OCI-LY7 (cell line): ENCODE data around the gene IGSF3. TPM values are rescaled to one million over a fixed set of nuclear protein-coding genes. Genes with fewer than 3 reads are reported as not detected.

Experiments used
- BruUV-seq: library from RNA; stranded (reverse); fragments of 400-500 nt; replicated peaks from 2 replicates; lab custom pipeline; 2021; lab: Mats Ljungman, UMichigan
- CTCF ChIA-PET: fragments of 300-600 bp; sonication (Branson Sonifier 250); formaldehyde crosslinking; loops from one replicate; lab custom pipeline; 2022; ENCODE audit warnings: antibody characterized with exemption; ENCODE audit not compliant: unreplicated experiment; lab: Charles Lee
- POLR2A ChIA-PET: fragments of 300-600 bp; sonication (Branson Sonifier 250); formaldehyde crosslinking; loops from one replicate; lab custom pipeline; 2022; ENCODE audit warnings: antibody characterized with exemption; lab: Charles Lee
- DNase-seq: peaks from one replicate; pipeline ENCODE4 v3.0.0-alpha.2; 2015; ENCODE audit warnings: low spot score
- H2AFZ ChIP-seq: fragments of 200-600 bp; sonication (generic), shearing (Covaris generic); 2 replicates; pipeline ENCODE4 v1.6.1; 2014; ENCODE audit warnings: mild to moderate bottlenecking, antibody characterized with exemption, low read length, moderate library complexity
- H3K27ac ChIP-seq: fragments of 200-600 bp; sonication (generic); 2 replicates; pipeline ENCODE4 v1.5.1; 2014; ENCODE audit warnings: mixed run types, low read depth, mild to moderate bottlenecking, moderate library complexity, low read length, inconsistent platforms; ENCODE audit not compliant: poor library complexity, severe bottlenecking
- H3K36me3 ChIP-seq: fragments of 200-600 bp; sonication (generic); 2 replicates; pipeline ENCODE4 v1.6.1; 2014; ENCODE audit warnings: mild to moderate bottlenecking, antibody characterized with exemption, low read length, moderate library complexity, mixed read lengths; ENCODE audit not compliant: insufficient read depth
- H3K4me1 ChIP-seq: fragments of 200-600 bp; sonication (generic); 2 replicates; pipeline ENCODE4 v1.5.1; 2014; ENCODE audit warnings: mild to moderate bottlenecking, low read length; ENCODE audit not compliant: insufficient read depth, poor library complexity, severe bottlenecking
- H3K4me2 ChIP-seq: fragments of 200-600 bp; sonication (generic); 2 replicates; pipeline ENCODE4 v1.6.1; 2014; ENCODE audit warnings: mild to moderate bottlenecking, low read length
- H3K4me3 ChIP-seq: fragments of 200-600 bp; sonication (generic); 2 replicates; pipeline ENCODE4 v1.5.1; 2014; ENCODE audit warnings: mild to moderate bottlenecking, low read depth, low read length; ENCODE audit not compliant: poor library complexity, severe bottlenecking
- H3K79me2 ChIP-seq: fragments of 200-600 bp; sonication (generic); 2 replicates; pipeline ENCODE4 v1.6.1; 2016; ENCODE audit warnings: low read depth, mild to moderate bottlenecking, low read length, moderate library complexity, mixed read lengths; ENCODE audit not compliant: insufficient read depth
- H3K9me2 ChIP-seq: fragments of 200-600 bp; sonication (generic); 2 replicates; pipeline ENCODE4 v1.6.1; 2016; ENCODE audit warnings: mild to moderate bottlenecking, low read length, mixed read lengths; ENCODE audit not compliant: insufficient read depth
- H3K9me3 ChIP-seq: fragments of 200-600 bp; sonication (generic); 2 replicates; pipeline ENCODE4 v1.6.1; 2014; ENCODE audit warnings: mild to moderate bottlenecking, mixed run types, low read length, mixed read lengths
- H4K20me1 ChIP-seq: fragments of 200-600 bp; sonication (generic); 2 replicates; pipeline ENCODE4 v1.6.1; 2014; ENCODE audit warnings: mild to moderate bottlenecking, antibody characterized with exemption, low read length, moderate library complexity, mixed read lengths; ENCODE audit not compliant: insufficient read depth
- CTCF ChIP-seq: fragments of 200-600 bp; sonication (generic); conservative IDR thresholded peaks from 2 replicates; pipeline ENCODE4 v1.5.1; 2014; ENCODE audit warnings: mild to moderate bottlenecking, antibody characterized with exemption, low read length, moderate library complexity, mixed read lengths
- EZH2phosphoT487 ChIP-seq: fragments of 200-600 bp; sonication (generic); IDR thresholded peaks from 2 replicates; pipeline ENCODE4 v1.6.1; 2018; ENCODE audit warnings: low read depth, borderline replicate concordance, mild to moderate bottlenecking, mixed run types, antibody characterized with exemption, low read length, moderate library complexity, mixed read lengths
- intact Hi-C: fragments of 100-400 bp; cut with micrococcal nuclease; formaldehyde crosslinking; loops from one replicate; pipeline ENCODE4 v1.10.0; 2022; ENCODE audit not compliant: unreplicated experiment
- total RNA-seq, 2 experiments: library from RNA; depleted of rRNA in 1 of 2; stranded (reverse); fragments of >200 nt in 1 of 2; shearing (Covaris generic) in 1 of 2; gene quantifications; 2 replicates each; pipeline ENCODE4 v1.2.3, GENCODE V29; 2014 to 2022

IGSF3 gene
- total RNA-seq, 2 experiments from 2014 or later, result not detected

DNA sequence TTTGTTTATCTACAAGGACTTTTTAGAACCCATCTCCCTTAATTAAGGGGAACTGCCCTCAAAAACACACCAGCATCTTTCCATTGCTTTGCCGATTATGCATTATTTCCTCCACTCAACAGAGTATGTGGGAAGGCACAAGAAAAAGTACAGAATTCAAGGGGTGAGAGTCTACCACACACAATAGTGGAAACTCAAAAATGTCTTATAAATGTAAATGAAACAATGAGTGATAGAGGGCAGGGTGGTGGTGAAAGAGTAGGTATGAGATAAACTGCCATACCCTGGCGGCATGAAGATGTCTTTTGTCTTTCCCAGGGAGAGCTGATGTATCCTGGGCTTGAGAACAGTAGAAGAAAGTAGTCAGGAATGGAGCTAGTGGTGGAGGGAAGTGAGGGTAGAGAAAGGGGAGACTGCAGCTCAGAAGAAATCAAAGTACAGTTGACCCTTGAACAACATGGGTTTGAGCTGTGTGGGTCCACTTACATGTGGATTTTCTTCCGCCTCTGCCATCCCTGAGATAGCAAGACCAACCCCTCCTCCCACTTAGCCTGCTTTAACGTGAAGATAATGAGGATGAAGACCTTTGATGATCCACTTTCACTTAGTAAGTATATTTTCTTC, 121.1 kb downstream of the IGSF3 start:
- H4K20me1 ChIP-seq, result no peaks in the 10 kb centered on the region
- no peak overlapping the region for H3K4me3 ChIP-seq
- ChIA-PET POLR2A (interaction anchor here (0.6 kb wide), 1 partner anchor 11 kb away, joined by 3 read pairs; no protein-coding TSS in a partner anchor), CTCF (no interaction called here)
- H2AFZ ChIP-seq, result no peak overlapping the region
- TF ChIP-seq CTCF (no peak), EZH2phosphoT487 (no peak)
- no peaks in the 10 kb centered on the region for H3K36me3 ChIP-seq
- no peaks in the 10 kb centered on the region for H3K9me3 ChIP-seq
- no peak overlapping the region for H3K27ac ChIP-seq
- H3K79me2 ChIP-seq, result no peaks in the 10 kb centered on the region
- H3K4me2 ChIP-seq, result no peak overlapping the region
- H3K4me1 ChIP-seq, result no peaks in the 10 kb centered on the region
- H3K9me2 ChIP-seq, result no peaks in the 10 kb centered on the region
- no TSS peak for BruUV-seq
- intact Hi-C loops, result no loop called here
- no peak for DNase-seq

DNA sequence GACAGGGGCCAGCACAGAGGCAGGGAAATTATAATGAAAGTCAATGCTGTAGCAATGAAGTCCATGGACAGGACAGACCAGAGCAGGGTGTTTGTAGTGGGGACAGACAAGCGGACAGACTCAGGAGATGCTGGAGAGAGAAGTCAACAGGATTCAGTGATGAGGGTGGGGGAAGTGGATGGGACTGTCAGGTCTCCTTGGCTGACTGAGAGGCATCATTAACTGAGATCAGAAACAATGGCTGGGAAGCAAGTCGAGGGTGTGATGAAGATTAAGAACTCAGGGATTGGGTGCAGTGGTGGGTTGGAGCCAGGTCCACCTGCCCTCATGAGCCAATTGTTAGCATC, 122.2 kb downstream of the IGSF3 start:
- Histone ChIP-seq H3K27ac (no peak overlapping the region), H2AFZ (no peak overlapping the region), H3K4me1 (peaks cover under 1% of the 10 kb centered on the region), H3K9me3 (no peaks in the 10 kb centered on the region), H3K9me2 (no peaks in the 10 kb centered on the region), H3K79me2 (no peaks in the 10 kb centered on the region), H3K4me3 (no peak overlapping the region), H3K36me3 (no peaks in the 10 kb centered on the region), H3K4me2 (no peak overlapping the region), H4K20me1 (no peaks in the 10 kb centered on the region)
- intact Hi-C loops, result no loop called here
- POLR2A ChIA-PET, result no interaction called here
- BruUV-seq, result no TSS peak
- no peak for DNase-seq
- CTCF ChIA-PET, result no interaction called here
- TF ChIP-seq CTCF (no peak), EZH2phosphoT487 (no peak)

- intact Hi-C loops, result no loop called here
These were observed 122.8 kb downstream of the IGSF3 start for GRCh38 chr1:116544588-116545358.

More at GRCh38 chr1:116544588-116545358, 122.8 kb downstream of the IGSF3 start:
- Histone ChIP-seq H3K9me2 (no peaks in the 10 kb centered on the region), H3K4me2 (no peak overlapping the region), H3K36me3 (no peaks in the 10 kb centered on the region), H3K4me1 (peaks cover 6% of the 10 kb centered on the region), H3K27ac (no peak overlapping the region), H3K9me3 (no peaks in the 10 kb centered on the region), H3K79me2 (no peaks in the 10 kb centered on the region), H2AFZ (no peak overlapping the region), H4K20me1 (no peaks in the 10 kb centered on the region), H3K4me3 (no peak overlapping the region)
- no peak for DNase-seq
- no TSS peak for BruUV-seq
- TF ChIP-seq EZH2phosphoT487 (no peak), CTCF (no peak)
- CTCF ChIA-PET, result no interaction called here
- POLR2A ChIA-PET, result interaction anchor here (1.2 kb wide), 1 partner anchor 446 kb away, joined by 3 read pairs; no protein-coding TSS in a partner anchor
